Ureter (tissue), 1 donor: Measurements from ENCODE around the gene HLA-A. TPM values are rescaled to one million over a fixed set of nuclear protein-coding genes. Genes with fewer than 3 reads are reported as not detected.
"Not testable (repeated sequence)": the region's sequence is repeated elsewhere in the genome, so short reads cannot be mapped to it uniquely, and the experiment has no call there.

Experiments
- DNase-seq: peaks from one replicate; pipeline ENCODE4 v3.0.0-alpha.2; 2020; ENCODE audit warnings: low spot score
- total RNA-seq: library from RNA; stranded (reverse); gene quantifications from one replicate; pipeline ENCODE4 v1.2.4, GENCODE V29; 2023
- donor health status: DM: yes; HTN: yes; CAD: no.

HLA-A gene
- total RNA-seq, 1 donor from 2014 or later = 304 TPM

DNA sequence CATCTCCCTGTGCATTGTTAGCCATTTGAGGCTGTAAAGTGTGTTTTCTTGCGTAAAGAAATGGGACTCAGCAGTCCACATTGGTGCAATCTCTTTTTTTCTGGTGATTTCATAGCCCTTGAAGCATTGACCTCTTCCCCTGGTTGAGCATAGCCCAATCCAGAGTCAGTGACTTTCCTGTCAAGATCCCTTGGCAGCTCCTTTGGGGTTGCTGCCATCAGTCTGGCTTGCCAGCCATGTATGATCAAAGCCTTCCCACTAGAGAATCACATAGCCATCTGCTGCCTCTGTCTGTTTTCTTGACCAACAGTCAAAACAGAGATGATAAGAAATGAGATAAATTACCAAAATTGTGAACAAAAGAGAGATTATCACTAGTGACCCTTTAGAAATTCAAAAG is 19.6 kb downstream of the HLA-A start:
- no peak for DNase-seq

- DNase-seq = not testable (repeated sequence)
Observed at GRCh38 chr6:29963697-29964096, 21.4 kb downstream of the HLA-A start.

DNA sequence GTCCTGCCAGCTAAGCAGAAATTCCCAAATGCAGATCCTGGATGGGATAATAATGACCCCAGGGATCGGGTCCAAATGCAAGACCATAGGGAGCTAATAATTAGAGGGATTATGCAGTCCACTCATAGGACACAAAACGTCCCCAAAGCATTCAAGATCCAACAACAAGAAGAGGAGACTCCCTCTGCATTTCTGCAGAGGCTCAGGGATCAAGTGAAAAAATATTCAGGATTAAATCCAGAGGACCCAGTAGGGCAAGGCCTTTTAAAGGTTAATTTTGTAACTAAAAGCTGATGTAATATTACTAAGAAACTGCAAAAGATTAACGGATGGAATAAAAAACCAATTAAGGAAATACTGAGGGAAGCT is 22.2 kb downstream of the HLA-A start:
- no peak for DNase-seq

- peak; percentile 84 for DNase-seq
Observed at GRCh38 chr6:29964887-29965562, 22.7 kb downstream of the HLA-A start.

DNA sequence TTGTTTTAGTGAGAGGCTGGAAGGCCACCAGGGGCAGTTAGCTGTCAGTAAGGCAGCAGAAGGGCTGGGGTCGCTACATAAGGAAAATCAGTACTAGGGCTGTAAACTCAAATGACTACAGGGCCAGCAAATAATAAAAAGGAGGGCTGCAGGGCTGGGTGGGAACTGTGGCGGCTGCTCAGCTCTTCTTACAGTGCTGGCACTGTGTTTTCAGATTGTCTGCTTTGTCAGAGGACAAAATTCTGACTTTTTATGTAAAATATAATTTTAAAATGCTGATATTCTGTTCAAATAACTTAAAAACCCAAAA is 23.2 kb downstream of the HLA-A start:
- DNase-seq = no peak

- DNase-seq = peak; percentile 88
Observed at GRCh38 chr6:29965873-29966601, 23.7 kb downstream of the HLA-A start.

- DNase-seq = no peak
Observed at GRCh38 chr6:29967379-29968010, 25.2 kb downstream of the HLA-A start.

DNA sequence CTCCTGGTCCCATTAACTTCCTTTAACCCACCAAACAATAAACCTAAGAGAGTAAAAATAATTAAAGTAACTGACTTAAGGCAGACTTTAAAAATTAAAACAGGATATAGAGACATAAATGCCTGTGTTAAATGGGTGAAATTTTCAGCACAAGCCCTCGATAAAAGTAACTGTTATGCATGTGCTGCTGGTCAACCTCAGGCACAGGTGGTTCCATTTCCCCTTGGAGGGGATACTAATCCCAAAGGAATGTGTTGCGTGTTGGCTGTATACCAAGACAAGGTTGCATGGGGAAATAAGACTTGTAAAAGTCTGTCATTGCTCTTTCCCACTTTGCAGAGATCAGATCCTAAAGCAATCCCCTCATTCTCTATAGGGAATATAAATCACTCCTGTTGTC is 25.8 kb downstream of the HLA-A start:
- DNase-seq = no peak

DNA sequence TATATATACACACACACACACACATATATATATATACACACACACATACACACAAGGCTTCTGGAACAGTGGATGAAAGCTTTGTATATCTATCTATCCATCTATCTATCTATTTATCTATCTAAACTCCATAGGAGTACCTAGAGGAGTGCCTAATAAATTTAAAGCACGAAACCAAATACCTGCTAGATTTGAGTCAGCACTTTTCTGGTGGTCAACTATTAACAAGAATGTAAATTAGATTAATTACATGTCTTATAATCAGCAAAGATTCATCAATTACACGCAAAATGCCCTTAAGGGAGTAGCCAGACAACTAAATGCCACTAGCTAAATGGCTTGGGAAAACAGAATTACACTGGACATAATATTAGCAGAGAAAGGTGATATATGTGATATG is 26.6 kb downstream of the HLA-A start:
- DNase-seq = no peak

DNA sequence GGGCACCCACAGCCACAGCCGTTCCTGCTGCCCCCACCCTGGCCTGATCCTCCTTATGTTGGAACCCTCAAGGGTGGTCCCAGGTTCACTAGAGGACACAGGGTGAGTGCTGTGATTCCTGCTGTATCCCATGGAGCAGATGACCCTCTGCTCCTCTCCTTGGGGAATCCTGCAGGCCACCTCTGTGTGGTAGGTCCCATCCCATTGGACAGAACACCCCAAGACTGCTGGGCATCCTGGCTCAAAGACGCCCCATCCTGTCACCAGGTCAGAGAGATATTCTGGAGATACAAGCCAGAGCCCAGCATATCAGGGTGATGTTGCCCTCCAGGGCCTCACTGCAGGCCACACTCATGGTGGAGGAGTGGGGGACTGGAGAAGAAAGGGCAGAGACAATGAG is 28.4 kb downstream of the HLA-A start:
- no peak for DNase-seq

DNA sequence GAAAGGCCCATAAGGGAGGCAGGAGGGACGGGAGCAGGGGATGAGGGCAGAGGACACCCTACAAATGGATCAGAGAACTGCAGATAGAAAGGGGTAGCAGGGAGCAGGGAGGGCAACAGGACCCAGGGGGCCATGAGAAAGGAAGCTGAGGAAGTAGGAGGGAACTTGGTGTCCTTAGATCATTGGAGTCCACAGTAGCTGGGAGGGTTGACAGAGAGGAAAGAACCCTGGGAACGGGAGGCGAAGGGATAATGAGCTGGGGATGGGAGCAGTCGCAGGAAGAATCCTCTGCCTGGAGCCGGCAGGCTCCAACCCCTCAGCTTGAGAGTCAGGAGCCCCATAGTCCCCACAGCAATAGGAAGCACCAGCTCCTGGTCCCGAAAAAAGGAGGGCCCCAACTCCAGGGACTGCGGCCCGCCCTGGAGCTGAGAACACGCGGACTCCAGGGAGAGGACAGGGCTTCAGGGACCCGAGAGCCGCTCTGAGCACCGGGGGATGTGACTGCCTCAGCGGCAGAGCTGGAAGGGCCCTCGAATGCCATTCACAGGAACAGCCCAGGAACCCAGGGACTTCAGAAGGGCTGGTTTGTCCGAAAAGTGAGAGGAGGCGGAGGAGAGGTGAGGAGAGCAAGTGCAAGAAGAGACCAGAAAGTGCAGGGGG is 32.7 kb downstream of the HLA-A start:
- no peak for DNase-seq

GRCh38 chr6:29975561-29975907 is 33.2 kb downstream of the HLA-A start:
- DNase-seq = no peak

DNA sequence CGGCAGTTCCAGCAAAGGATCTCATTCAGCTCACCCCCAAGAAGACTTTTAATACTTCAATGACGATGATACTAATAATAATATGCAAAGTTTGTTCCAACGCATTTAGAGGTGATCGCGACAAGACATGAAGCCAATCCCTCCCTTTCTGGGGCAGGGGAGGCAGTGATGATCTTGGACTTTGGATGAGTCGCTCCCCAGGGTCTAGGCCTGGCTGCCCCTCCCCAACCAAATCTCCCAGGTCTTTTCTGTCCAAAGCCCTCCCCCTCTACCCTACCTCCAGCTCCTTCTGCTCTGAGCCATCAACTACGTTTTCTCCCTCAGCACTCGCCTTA is 33.9 kb downstream of the HLA-A start:
- DNase-seq = no peak

DNA sequence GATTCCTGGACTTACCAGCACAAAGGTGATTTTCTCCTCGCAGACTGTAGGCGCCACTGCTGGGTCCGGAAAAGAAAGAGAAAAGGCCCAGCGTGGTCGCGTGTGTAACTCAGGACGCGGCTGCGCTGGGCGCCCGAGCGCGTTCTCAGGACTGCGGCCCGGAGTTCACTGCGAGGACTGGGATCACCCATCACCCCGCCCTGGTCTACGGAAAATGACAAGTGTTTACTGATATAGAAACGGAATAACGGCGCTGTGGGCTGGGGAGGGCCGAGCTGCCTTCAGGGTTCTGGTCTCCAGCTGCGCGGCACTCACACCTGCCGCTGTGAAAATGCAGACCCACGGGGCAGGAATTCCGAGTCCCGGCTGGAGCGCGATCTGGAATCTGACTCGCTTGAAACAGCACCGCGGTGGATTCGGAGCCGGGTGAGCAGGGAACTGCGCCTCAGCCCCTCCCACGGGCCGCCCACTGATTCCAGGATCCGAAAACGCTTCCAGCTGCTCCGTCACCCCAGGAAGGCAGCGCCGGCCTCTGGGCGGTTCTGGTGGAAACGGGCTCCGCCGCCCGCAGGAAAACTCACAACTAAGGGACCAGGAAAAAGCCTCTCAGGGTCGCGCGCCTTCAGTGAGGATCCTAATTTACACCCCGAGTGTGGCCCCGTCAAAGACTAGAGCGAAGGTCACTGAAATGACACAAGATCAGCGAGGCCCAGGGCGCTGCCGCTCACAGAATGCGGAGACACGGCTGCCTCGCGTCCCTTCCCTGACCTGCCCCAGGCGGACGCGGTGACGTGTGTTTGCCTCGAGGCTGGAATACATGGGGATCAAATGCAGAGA is 34.5 kb downstream of the HLA-A start:
- peak; percentile 84 for DNase-seq

DNA sequence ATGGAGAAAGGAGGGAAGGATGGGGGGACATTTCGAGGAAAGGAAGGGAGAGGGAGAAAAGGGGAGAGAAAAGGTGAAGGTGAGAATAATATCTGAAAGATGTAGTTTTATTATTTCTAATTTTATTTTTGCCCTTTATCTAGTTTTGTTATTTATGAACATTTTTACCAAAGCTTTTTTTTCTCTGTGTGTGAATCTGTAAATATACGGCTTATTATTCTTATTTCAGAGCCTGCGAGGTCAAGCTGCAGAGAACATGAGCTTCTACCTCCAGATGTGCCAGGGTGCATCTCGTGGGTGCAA is 35.0 kb downstream of the HLA-A start:
- DNase-seq = no peak

- DNase-seq = not testable (repeated sequence)
Observed at GRCh38 chr6:29980013-29980412, 37.7 kb downstream of the HLA-A start.

DNA sequence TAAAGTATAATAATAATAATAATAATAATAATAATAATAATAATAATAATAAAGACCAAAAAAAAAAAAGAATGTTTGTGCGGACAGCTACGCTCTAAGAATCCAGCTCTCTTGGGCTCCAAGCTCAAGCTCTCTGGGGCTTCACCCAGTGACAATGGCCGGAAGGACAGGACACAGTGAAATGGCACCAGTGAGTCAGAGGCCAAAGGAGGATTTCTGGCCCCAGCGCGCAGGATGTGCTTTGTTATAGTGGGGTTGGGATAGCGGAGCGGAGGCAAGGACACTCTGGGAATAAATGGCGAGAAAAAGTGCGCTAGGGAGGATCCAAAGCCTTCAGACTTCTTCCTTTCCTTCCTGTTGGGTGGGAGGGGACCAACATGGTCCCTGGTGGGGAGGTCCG is 38.2 kb downstream of the HLA-A start:
- DNase-seq = no peak

- no peak for DNase-seq
Observed at GRCh38 chr6:29981211-29981812, 39.0 kb downstream of the HLA-A start.

DNA sequence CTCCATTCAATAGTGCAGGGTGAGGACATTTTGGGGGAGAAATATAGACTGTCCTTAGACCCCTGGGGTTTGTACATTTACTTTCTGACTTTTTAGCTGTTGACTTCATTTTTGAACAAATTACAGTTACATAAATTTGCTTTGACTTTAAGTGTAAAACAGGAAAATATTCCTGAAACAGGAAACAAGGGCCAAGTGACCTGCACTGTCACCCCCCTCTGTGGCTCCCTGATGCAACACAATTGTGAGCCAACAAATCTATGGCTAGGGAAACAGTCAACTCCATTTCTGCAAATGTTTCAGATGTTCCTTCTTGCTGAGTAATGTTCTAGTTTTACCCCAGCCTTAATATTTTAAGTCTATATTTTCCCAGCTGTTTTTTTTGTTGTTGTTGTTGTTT is 39.8 kb downstream of the HLA-A start:
- no peak for DNase-seq

DNA sequence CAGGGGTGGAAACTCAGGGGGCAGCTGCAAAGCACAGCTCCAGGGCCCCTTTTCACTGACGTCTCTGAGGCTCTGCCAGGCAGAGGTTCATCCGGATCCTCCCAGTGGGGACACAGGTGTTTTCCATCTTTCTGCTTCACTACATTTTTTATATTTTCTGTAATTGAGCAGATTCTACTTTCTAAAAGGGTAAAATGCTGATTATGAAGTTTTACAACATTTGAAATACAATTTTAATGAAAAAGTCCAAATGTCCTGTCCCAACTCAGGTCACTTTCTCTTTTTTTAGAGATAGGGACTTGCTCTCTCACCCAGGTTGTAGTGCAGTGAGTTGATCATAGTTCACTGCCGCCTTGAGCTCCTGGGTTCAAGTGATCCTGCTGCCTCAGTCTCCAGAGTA is 41.9 kb downstream of the HLA-A start:
- DNase-seq = no peak

DNA sequence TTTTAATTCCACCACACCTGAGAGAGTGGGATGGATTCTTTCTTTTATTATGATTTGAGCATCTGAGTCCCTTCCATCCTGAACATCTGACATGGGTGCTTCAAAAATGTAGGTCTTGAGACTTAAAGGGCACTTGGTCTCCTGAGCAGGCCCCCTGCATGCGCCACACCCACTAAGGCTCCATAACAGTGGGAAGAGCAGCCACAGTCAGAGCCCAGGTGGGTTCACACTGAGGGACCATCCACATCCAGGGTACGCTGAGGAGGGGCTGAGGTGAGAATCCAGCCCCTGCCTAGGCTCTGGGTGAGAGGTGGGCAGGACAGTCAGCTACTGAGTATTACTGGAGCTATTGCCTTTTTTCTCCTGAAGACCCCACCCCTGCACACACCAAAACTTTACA is 42.7 kb downstream of the HLA-A start:
- DNase-seq = no peak

DNA sequence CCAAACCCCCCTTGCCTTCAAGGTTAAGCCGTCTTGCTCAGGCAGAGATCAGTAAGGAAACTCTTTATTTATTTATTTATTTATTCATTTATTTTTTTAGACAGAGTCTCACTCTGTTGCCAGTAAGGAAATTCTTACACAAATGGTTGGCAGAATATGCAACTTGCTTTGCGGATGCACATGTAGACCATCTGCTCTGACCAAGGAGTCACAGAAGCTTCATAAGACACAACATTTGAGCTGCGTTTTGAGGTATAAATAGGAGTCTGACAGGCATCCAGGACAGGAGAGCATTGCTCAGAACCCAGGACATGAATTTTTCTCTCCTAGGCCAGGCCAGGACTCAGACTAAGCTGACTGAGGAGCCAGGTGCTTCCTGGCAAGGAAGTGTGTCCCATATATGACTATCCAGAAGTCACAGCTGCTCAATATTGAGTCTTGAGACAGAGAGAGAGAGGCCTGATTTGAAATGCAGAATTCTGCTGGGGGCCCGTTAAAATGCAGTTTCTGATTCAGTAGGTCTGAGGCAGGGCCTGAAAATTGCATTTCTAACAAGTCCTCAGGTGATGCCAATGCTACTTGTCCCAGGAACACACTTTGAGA is 43.9 kb downstream of the HLA-A start:
- DNase-seq = no peak
